ENCODE data around the gene FBXW2.

The FBXW2 gene

GRCh38 chr9:120792898-120793765, at the start of gene FBXW2:
FBXW2 (minus strand) TSS chr9:120793416; CDS start chr9:120788258, 5,158 bp downstream.
- H3K27me3 ChIP-seq (ENCODE audit: control insufficient read depth, insufficient read depth, low read length): no peaks in the 10 kb centered on the region
- H3K4me1 ChIP-seq (ENCODE audit: control insufficient read depth, insufficient read depth, low read length): peaks cover 11% of the 10 kb centered on the region
- no peaks in the 10 kb centered on the region for H3K36me3 ChIP-seq (ENCODE audit: control insufficient read depth, insufficient read depth, low read length)
- H3K27ac ChIP-seq (ENCODE audit: low read depth, low read length): peak within 1 kb of the TSS; percentile 75
- H3K4me3 ChIP-seq (ENCODE audit: low read length): peak within 1 kb of the TSS; percentile 84
- H3K9ac ChIP-seq (ENCODE audit: low read length): peak within 1 kb of the TSS; percentile 94

- Histone ChIP-seq H3K9ac (ENCODE audit: low read length) (peak overlapping the region; percentile 96), H3K4me1 (ENCODE audit: control insufficient read depth, insufficient read depth, low read length) (peaks cover 6% of the 10 kb centered on the region), H3K27ac (ENCODE audit: low read depth, low read length) (peak overlapping the region; percentile 97), H3K36me3 (ENCODE audit: control insufficient read depth, insufficient read depth, low read length) (no peaks in the 10 kb centered on the region), H3K27me3 (ENCODE audit: control insufficient read depth, insufficient read depth, low read length) (no peaks in the 10 kb centered on the region), H3K4me3 (ENCODE audit: low read length) (peak overlapping the region; percentile 97)
Observed at GRCh38 chr9:120841930-120842684, 48.9 kb upstream of the FBXW2 start.

GRCh38 chr9:120839146-120839545, 45.9 kb upstream of the FBXW2 start:
- Histone ChIP-seq H3K9ac (ENCODE audit: low read length) (no peak overlapping the region), H3K27me3 (ENCODE audit: control insufficient read depth, insufficient read depth, low read length) (no peaks in the 10 kb centered on the region), H3K36me3 (ENCODE audit: control insufficient read depth, insufficient read depth, low read length) (no peaks in the 10 kb centered on the region), H3K4me1 (ENCODE audit: control insufficient read depth, insufficient read depth, low read length) (peaks cover 6% of the 10 kb centered on the region), H3K4me3 (ENCODE audit: low read length) (no peak overlapping the region), H3K27ac (ENCODE audit: low read depth, low read length) (no peak overlapping the region)

- peaks cover 3% of the 10 kb centered on the region for H3K36me3 ChIP-seq (ENCODE audit: control insufficient read depth, insufficient read depth, low read length)
- peaks cover 6% of the 10 kb centered on the region for H3K4me1 ChIP-seq (ENCODE audit: control insufficient read depth, insufficient read depth, low read length)
- H3K4me3 ChIP-seq (ENCODE audit: low read length): no peak overlapping the region
- H3K27me3 ChIP-seq (ENCODE audit: control insufficient read depth, insufficient read depth, low read length): no peaks in the 10 kb centered on the region
- no peak overlapping the region for H3K27ac ChIP-seq (ENCODE audit: low read depth, low read length)
- no peak overlapping the region for H3K9ac ChIP-seq (ENCODE audit: low read length)
Observed at GRCh38 chr9:120837921-120838320, 44.7 kb upstream of the FBXW2 start.

GRCh38 chr9:120833325-120833724, 40.1 kb upstream of the FBXW2 start:
- Histone ChIP-seq H3K4me3 (ENCODE audit: low read length) (no peak overlapping the region), H3K27me3 (ENCODE audit: control insufficient read depth, insufficient read depth, low read length) (no peaks in the 10 kb centered on the region), H3K9ac (ENCODE audit: low read length) (no peak overlapping the region), H3K27ac (ENCODE audit: low read depth, low read length) (no peak overlapping the region), H3K4me1 (ENCODE audit: control insufficient read depth, insufficient read depth, low read length) (no peaks in the 10 kb centered on the region), H3K36me3 (ENCODE audit: control insufficient read depth, insufficient read depth, low read length) (peaks cover 14% of the 10 kb centered on the region)

- Histone ChIP-seq H3K36me3 (ENCODE audit: control insufficient read depth, insufficient read depth, low read length) (peaks cover 14% of the 10 kb centered on the region), H3K27ac (ENCODE audit: low read depth, low read length) (no peak overlapping the region), H3K27me3 (ENCODE audit: control insufficient read depth, insufficient read depth, low read length) (no peaks in the 10 kb centered on the region), H3K9ac (ENCODE audit: low read length) (no peak overlapping the region), H3K4me3 (ENCODE audit: low read length) (no peak overlapping the region), H3K4me1 (ENCODE audit: control insufficient read depth, insufficient read depth, low read length) (no peaks in the 10 kb centered on the region)
Observed at GRCh38 chr9:120832807-120833206, 39.6 kb upstream of the FBXW2 start.

GRCh38 chr9:120830865-120831264, 37.6 kb upstream of the FBXW2 start:
- H3K9ac ChIP-seq (ENCODE audit: low read length): no peak overlapping the region
- H3K27ac ChIP-seq (ENCODE audit: low read depth, low read length): no peak overlapping the region
- no peak overlapping the region for H3K4me3 ChIP-seq (ENCODE audit: low read length)
- no peaks in the 10 kb centered on the region for H3K4me1 ChIP-seq (ENCODE audit: control insufficient read depth, insufficient read depth, low read length)
- peaks cover 18% of the 10 kb centered on the region for H3K36me3 ChIP-seq (ENCODE audit: control insufficient read depth, insufficient read depth, low read length)
- H3K27me3 ChIP-seq (ENCODE audit: control insufficient read depth, insufficient read depth, low read length): no peaks in the 10 kb centered on the region

GRCh38 chr9:120830151-120830550, 36.9 kb upstream of the FBXW2 start:
- no peak overlapping the region for H3K4me3 ChIP-seq (ENCODE audit: low read length)
- no peaks in the 10 kb centered on the region for H3K27me3 ChIP-seq (ENCODE audit: control insufficient read depth, insufficient read depth, low read length)
- peaks cover 18% of the 10 kb centered on the region for H3K36me3 ChIP-seq (ENCODE audit: control insufficient read depth, insufficient read depth, low read length)
- no peak overlapping the region for H3K27ac ChIP-seq (ENCODE audit: low read depth, low read length)
- H3K9ac ChIP-seq (ENCODE audit: low read length): no peak overlapping the region
- no peaks in the 10 kb centered on the region for H3K4me1 ChIP-seq (ENCODE audit: control insufficient read depth, insufficient read depth, low read length)

GRCh38 chr9:120829650-120830049, 36.4 kb upstream of the FBXW2 start:
- Histone ChIP-seq H3K4me1 (ENCODE audit: control insufficient read depth, insufficient read depth, low read length) (no peaks in the 10 kb centered on the region), H3K4me3 (ENCODE audit: low read length) (no peak overlapping the region), H3K36me3 (ENCODE audit: control insufficient read depth, insufficient read depth, low read length) (peaks cover 18% of the 10 kb centered on the region), H3K27ac (ENCODE audit: low read depth, low read length) (no peak overlapping the region), H3K27me3 (ENCODE audit: control insufficient read depth, insufficient read depth, low read length) (no peaks in the 10 kb centered on the region), H3K9ac (ENCODE audit: low read length) (no peak overlapping the region)

- Histone ChIP-seq H3K27ac (ENCODE audit: low read depth, low read length) (no peak overlapping the region), H3K9ac (ENCODE audit: low read length) (no peak overlapping the region), H3K36me3 (ENCODE audit: control insufficient read depth, insufficient read depth, low read length) (peaks cover 7% of the 10 kb centered on the region), H3K4me1 (ENCODE audit: control insufficient read depth, insufficient read depth, low read length) (no peaks in the 10 kb centered on the region), H3K4me3 (ENCODE audit: low read length) (no peak overlapping the region), H3K27me3 (ENCODE audit: control insufficient read depth, insufficient read depth, low read length) (no peaks in the 10 kb centered on the region)
Observed at GRCh38 chr9:120820095-120820494, 26.9 kb upstream of the FBXW2 start.

GRCh38 chr9:120818595-120818994, 25.4 kb upstream of the FBXW2 start:
- Histone ChIP-seq H3K27ac (ENCODE audit: low read depth, low read length) (no peak overlapping the region), H3K9ac (ENCODE audit: low read length) (no peak overlapping the region), H3K27me3 (ENCODE audit: control insufficient read depth, insufficient read depth, low read length) (no peaks in the 10 kb centered on the region), H3K36me3 (ENCODE audit: control insufficient read depth, insufficient read depth, low read length) (peaks cover 10% of the 10 kb centered on the region), H3K4me3 (ENCODE audit: low read length) (no peak overlapping the region), H3K4me1 (ENCODE audit: control insufficient read depth, insufficient read depth, low read length) (no peaks in the 10 kb centered on the region)

- Histone ChIP-seq H3K36me3 (ENCODE audit: control insufficient read depth, insufficient read depth, low read length) (peaks cover 6% of the 10 kb centered on the region), H3K27me3 (ENCODE audit: control insufficient read depth, insufficient read depth, low read length) (no peaks in the 10 kb centered on the region), H3K4me3 (ENCODE audit: low read length) (no peak overlapping the region), H3K4me1 (ENCODE audit: control insufficient read depth, insufficient read depth, low read length) (no peaks in the 10 kb centered on the region), H3K27ac (ENCODE audit: low read depth, low read length) (no peak overlapping the region), H3K9ac (ENCODE audit: low read length) (no peak overlapping the region)
Observed at GRCh38 chr9:120815075-120815474, 21.9 kb upstream of the FBXW2 start.
